ENCODE measurements around the gene TRIM3.
A peak's percentile ranks its signal among the peaks of the same experiment; 100 is the strongest.

TRIM3 gene

DNA sequence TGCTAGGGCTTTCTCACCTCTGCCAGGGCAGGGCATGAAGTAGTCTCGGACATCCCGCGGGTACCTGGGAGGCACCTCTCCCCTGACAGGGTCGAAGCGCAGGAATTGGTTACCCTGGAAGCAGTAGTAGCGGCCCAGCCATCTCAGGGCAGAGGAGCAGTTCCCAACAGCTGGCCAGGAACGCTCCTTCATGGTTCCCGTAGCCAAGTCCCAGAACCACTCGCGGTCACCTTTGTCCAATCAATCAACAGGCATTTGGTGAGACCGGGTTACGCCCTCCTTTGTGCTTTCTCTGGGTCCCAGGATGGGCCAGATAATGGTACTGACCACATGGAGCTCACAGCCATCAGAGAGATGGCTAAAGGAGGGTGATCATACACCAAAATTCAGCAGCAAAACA is 36.3 kb downstream of the TRIM3 start:
- DNase-seq = no peak

GRCh38 chr11:6433998-6434660 is 39.6 kb downstream of the TRIM3 start:
- DNase-seq = no peak

GRCh38 chr11:6431861-6432260 is 41.9 kb downstream of the TRIM3 start:
- no peak for DNase-seq

DNA sequence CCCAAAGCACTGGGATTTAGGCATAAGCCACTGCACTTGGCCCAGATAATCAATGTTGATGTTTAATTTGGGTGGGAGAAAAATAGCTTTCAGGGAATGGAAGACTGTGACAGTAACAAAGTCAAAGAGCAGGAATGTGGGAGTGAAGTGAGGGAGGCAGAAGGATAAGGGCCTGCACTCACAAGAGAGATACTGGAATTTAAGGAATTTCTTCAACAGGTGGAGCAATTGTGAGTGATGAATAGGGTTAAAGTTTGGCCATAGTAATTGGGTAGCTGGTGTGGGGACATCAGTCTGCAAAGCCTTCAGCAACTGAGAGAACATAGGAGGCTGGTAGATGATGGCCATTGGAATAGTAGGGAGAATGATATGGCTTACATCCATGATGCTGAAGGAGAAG is 46.2 kb downstream of the TRIM3 start:
- no peak for DNase-seq

DNA sequence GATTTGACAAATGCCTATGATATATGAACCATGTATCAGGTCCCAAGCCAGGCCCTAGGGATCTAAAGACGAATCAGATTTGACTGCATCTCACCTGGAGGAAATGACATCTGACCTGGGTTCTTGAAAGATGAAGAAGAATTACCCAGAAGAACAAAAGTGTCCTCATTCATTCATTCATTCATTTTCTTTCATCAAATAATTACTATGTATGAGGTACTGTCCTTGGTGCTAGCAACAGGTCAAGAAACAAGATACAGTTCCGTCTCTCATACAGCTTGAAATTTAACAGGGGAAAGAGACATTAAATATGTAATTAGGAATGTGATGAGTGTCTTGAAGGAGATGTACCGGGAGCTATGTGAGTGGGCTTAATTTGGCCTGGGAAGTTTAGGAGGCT is 53.1 kb downstream of the TRIM3 start:
- no peak for DNase-seq

- peak; percentile 48 for DNase-seq
Observed at GRCh38 chr11:6419009-6419631, 54.6 kb downstream of the TRIM3 start, which contains the start of gene APBB1. Gene APBB1 (minus strand): TSS chr11:6419094. CDS start chr11:6411347, 7,747 bp downstream.

- no peak for DNase-seq
Observed at GRCh38 chr11:6418557-6419008, 55.2 kb downstream of the TRIM3 start.

- no peak for DNase-seq
Observed at GRCh38 chr11:6417907-6418556, 55.7 kb downstream of the TRIM3 start.

- DNase-seq = no peak
Observed at GRCh38 chr11:6415797-6416196, 57.9 kb downstream of the TRIM3 start.

DNA sequence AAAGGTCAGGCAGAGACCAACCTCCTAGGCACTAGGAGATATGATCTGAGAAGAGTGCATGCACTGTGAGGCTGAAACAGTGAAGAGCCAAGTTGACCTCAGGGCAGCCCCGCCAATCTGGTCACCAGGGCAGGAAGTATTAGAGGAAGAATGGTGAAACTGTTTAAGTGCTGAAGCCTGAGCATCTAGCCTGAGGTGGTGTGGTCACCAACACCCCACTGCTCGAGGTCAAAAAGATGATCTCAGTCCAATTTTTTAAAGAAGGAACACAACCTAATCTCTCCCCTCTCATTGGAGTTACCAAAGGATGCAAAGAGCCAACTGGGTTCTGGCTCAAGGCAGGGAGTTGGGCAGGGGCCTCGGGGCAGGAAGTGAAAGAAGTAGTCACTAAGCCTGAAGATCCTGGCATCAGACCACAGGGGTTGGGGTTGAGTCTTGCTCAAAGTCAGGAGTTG is 58.8 kb downstream of the TRIM3 start:
- no peak for DNase-seq

- no peak for DNase-seq
Observed at GRCh38 chr11:6413791-6414201, 59.9 kb downstream of the TRIM3 start.

DNA sequence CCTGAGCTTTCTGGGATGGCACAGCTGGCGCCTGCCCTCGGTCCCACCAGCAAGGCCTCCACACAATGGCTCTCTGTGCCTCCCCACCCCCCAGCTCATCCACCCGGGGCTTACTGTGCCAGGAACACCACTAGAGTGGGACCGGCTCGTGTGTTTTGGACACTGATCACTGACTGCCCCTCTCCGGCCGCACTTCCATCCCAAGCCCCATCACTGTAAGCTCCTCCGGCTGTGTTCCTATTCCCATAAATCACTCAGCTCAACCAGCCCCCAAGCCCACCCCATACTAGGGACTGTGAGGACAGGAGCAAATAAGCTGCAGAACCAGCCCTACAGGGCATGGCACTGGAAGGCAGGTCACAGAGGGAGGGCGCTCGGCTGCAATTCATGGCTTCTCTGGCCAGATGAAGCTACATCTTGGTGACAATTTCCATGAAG is 62.1 kb downstream of the TRIM3 start:
- no peak for DNase-seq

DNA sequence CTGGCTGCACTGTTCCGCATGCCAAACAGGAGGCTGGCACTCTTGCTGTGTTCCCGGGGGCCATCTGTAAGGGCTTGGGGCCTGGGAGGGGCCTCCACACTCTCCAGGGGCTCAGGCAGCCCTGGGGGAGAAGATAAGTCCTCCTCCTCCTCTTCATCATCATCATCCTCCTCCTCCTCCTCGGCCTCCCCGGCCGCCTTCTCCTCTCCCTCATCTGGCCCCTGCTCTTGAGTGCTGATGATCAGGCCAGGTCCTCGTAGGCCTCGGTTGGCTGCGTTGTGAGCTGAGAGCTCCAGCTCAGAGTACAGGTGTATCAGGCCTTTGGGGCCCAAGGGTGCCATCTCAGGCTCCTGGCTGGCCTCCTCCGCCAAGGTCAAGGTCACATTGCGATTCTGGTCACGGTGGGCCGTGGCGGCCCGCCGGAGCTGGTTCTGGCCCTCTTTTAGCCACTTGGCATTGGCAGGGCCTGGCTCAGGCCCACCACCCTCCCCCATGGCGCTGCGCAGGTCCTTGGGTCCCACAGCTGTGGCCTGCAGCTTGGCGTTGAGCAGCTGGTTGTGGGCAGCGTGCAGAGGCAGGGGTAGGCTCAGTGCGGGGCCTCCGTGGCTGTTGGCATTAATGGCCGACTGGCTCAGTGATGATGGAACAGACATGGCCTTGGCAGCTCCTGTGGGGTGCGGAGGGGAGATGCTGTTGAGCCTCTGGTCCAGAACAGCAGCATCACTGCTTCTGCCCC is 62.9 kb downstream of the TRIM3 start:
- DNase-seq = no peak

DNA sequence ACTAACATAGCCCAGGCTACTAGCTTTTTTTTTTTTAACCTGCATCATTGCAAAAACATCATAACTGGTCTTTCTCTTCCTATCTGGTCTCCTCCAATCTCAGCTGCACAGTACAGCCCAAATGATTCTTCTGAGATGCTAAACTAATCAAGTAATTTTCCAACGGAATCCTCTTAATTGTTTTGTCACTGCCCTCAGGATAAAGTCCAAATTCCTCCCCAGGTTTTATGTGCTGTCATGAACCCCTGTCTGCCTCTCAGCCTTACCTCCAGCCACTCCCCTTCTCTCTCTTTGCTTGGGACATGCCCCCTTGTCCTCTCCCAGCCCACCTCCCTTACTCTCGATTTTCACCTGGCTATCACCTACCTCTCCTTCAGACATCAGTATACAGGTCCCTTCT is 67.4 kb downstream of the TRIM3 start:
- DNase-seq = no peak

DNA sequence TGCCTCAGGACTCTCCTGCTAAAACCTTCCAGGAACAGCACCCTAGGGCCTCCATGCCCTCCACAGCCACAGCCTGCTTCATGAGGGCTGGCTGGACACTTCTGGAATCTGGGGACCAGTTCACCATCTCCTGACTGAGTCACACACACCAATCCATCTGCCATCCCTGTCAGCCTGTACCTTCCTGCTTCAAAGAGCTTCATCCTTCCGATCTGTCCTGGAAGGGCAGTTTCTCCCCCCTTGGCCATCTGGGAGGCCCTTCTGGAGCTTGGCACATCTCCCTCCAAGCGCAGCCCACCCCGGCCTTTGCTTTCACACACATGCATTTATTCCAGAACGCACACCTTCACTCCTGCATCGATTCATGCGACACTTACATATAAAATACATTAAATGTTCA is 67.9 kb downstream of the TRIM3 start:
- DNase-seq = no peak

DNA sequence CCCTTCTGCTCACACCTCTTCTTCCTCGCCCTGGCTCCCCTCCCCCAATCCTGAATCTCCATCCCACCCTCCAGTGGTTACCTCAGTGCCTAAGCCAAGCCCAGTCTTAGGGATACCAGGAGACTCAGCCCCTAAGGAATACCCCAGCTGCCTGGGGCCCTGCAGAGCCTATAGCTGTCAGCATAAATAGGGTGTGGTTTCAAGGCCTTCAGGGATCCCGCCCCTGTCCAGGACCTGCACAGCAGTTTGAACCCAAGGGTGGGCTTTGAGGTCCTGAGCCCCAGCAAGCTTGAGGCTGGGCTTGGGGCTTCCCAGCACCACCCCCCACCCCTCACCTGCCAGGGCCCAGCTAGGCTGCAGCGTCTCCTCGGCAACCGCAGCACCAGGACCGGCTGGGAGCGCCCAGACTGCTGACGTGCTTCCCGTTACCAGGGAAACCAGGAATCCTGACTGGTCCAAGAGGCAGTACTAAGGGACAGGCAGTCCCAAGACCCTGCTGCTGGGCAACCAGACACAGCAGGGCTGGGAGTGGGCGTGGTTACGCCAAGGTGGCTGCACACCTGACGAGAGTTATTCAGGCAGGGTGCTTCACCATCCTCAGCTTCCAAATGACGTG is 68.6 kb downstream of the TRIM3 start:
- no peak for DNase-seq

DNA sequence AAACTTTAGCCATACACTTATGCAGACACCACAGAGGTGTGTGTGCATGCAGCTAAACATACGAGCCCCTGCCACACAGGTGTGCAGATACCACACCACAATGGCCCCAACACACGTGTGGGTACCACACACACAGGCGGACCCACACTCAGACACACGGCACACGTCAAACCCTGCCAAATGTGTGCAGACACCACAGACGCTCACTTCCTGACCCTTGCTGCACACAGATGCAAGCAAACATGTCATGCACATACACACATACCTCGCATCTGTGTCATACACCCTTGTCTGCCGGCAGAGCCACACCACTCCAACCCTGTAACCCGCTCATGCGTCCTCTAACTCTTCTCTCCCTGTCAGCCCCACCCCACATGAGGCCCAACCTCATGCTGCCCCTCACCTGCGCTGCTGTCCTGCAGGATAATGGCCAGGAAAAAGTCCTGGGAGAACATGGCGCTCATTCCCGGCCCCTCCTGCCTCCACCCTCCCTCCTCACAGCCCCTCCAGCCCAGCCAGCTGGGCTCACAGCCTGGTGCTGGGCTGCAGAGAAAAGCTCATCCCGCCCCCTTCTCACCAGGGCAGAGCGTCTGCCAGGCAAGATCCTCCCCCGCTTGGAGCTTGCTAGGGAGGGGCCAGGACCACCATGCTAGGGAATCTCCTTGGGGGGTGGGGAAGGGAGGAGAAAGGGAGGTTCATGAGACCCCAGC is 69.2 kb downstream of the TRIM3 start:
- no peak for DNase-seq

- DNase-seq = no peak
Observed at GRCh38 chr11:6403539-6403938, 70.2 kb downstream of the TRIM3 start.

DNA sequence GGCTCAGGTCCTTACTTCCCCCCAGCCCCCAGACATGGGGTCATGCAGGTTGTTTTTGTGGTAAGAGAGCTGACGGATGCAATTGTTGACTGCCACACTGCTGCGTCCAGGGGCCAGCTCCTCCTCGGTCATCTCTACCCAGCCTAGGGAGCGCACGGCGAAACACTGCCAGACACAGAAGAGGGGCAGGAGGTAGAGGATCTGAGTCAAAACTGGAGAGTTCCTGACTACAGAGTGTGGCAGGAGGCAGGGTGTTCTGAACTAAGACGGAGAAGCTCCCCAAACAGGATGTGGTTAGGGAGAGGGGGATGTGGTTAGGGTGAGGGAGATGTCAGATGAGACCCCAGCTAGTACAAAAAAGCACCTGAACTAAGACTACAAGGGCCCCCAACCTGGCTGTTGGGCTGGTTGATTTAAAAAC is 71.2 kb downstream of the TRIM3 start:
- no peak for DNase-seq

- no peak for DNase-seq
Observed at GRCh38 chr11:6402061-6402470, 71.7 kb downstream of the TRIM3 start.

GRCh38 chr11:6401464-6401863 is 72.3 kb downstream of the TRIM3 start:
- no peak for DNase-seq
